Kidney (tissue), 14 donors: ENCODE measurements around the gene NFKBIZ. TPM values are rescaled to one million over a fixed set of nuclear protein-coding genes. Genes with fewer than 3 reads are reported as not detected.

Source experiments
- DNase-seq, 5 donors: peaks; one replicate each; pipeline ENCODE4 v3.0.0-alpha.2; 2013 to 2020
- FAIRE-seq: peaks from 2 replicates; lab custom pipeline; 2012; peaks lifted over from hg19 to GRCh38; lab: Jason Lieb, UNC
- H3K27ac ChIP-seq, 2 donors: one replicate each; pipeline ENCODE4 v1.7.0; 2013; ENCODE audit warnings: low read depth in 2 of 2, low read length in 2 of 2, inconsistent platforms in 1 of 2
- H3K27me3 ChIP-seq: one replicate; pipeline ENCODE4 v1.7.1; 2013; ENCODE audit warnings: low read length, inconsistent platforms; ENCODE audit not compliant: control insufficient read depth, insufficient read depth
- H3K36me3 ChIP-seq, 3 donors: one replicate each; pipeline versions ENCODE4 v1.7.0 to v1.7.1; 2013; ENCODE audit warnings: low read length in 3 of 3, control low read depth in 1 of 3, inconsistent platforms in 1 of 3; ENCODE audit not compliant: insufficient read depth in 3 of 3, control insufficient read depth in 2 of 3
- H3K4me1 ChIP-seq, 3 donors: one replicate each; pipeline versions ENCODE4 v1.7.0 to v1.7.1; 2013; ENCODE audit warnings: low read length in 3 of 3, inconsistent platforms in 1 of 3, low read depth in 1 of 3; ENCODE audit not compliant: control insufficient read depth in 2 of 3, insufficient read depth in 2 of 3
- H3K4me3 ChIP-seq, 3 donors: one replicate each; pipeline versions ENCODE4 v1.7.0 to v1.8.1; 2013; ENCODE audit warnings: low read length in 3 of 3, control low read depth in 1 of 3, inconsistent platforms in 1 of 3
- H3K9ac ChIP-seq, 3 donors: one replicate each; pipeline versions ENCODE4 v1.7.0 to v1.7.1; 2013; ENCODE audit warnings: low read length in 3 of 3, control low read depth in 1 of 3, inconsistent platforms in 1 of 3
- H3K9me3 ChIP-seq, 3 donors: one replicate each; pipeline versions ENCODE4 v1.7.0 to v1.7.1; 2013; ENCODE audit warnings: low read length in 3 of 3, control low read depth in 1 of 3, inconsistent platforms in 1 of 3; ENCODE audit not compliant: control insufficient read depth in 2 of 3, insufficient read depth in 1 of 3
- CTCF ChIP-seq: IDR thresholded peaks from 3 replicates; pipeline ENCODE4 v1.5.1; 2012; ENCODE audit warnings: mild to moderate bottlenecking, moderate library complexity, borderline replicate concordance; ENCODE audit not compliant: insufficient read depth; ENCODE audit errors: extremely low read depth
- intact Hi-C: fragments of 100-400 bp; cut with DNase I; formaldehyde crosslinking; loops from one replicate; pipeline ENCODE4 v1.11.1; 2022
- polyA plus RNA-seq: library from polyadenylated mRNA; stranded (reverse); fragments of 350-450 nt; fragmentation: Illumina TruSeq; extraction: RNeasy Lipid Tissue Mini Kit (QIAGEN cat#74804); gene quantifications from one replicate; pipeline ENCODE4 v1.2.3, GENCODE V29; 2014; ENCODE audit warnings: low read depth, low replicate concordance; ENCODE audit not compliant: insufficient read depth
- total RNA-seq: library from RNA; stranded (reverse); fragmentation: NEBNext Ultra II Directional; extraction: Animal tissue kit (Norgen Biotek cat#: 25700); gene quantifications from one replicate; pipeline ENCODE4 v1.2.1, GENCODE V29; 2021
- donor health status: control.
- donor health status: control.
- donor health status: control.
- donor health status: control.
- donor health status: control.
- donor health status: DM: yes; HTN: yes; CAD: no.
- donor health status: Normal renal cell carcinoma (clear cell type).

NFKBIZ gene
- total and polyA plus RNA-seq, 2 donors from 2014 or later: 6.7 to 196 TPM

DNA sequence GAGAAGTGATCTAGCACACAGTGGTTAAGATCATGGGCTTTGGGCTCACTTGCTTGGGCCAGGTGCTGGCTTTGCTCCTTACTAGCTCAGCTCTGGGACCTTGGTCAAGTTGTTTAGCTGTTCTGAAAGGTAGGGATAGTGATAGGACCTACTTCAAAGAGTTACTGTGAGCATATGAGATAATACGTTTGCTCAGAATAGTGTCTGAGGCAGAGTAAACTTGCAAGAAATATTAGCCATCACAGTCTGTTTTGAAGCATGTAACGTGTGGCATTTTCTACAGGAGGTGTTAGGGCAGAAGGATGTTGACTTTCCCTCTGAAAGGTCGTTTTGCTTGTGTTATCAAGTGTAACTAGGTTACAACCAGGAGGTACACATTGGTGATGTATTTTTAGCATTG, 34.5 kb upstream of the NFKBIZ start:
- no peak for FAIRE-seq
- no peaks in the 10 kb centered on the region for H3K9me3 ChIP-seq
- no peak overlapping the region for H3K9ac ChIP-seq
- intact Hi-C loops: loop anchor here (5.0 kb wide), 1 partner anchor 407 kb away; no protein-coding TSS in a partner anchor
- peaks cover 0 to 3% (median 2%) of the 10 kb centered on the region in 3 donors for H3K4me1 ChIP-seq
- no peak for TF ChIP-seq CTCF
- H3K27me3 ChIP-seq: no peaks in the 10 kb centered on the region
- H3K27ac ChIP-seq: no peak overlapping the region
- H3K4me3 ChIP-seq: no peak overlapping the region
- no peaks in the 10 kb centered on the region for H3K36me3 ChIP-seq
- no peak for DNase-seq

- intact Hi-C loops: loop anchor here (5.0 kb wide), 1 partner anchor 406 kb away; no protein-coding TSS in a partner anchor
- no peak for TF ChIP-seq CTCF
- no peaks in the 10 kb centered on the region for H3K36me3 ChIP-seq
- H3K27ac ChIP-seq: no peak overlapping the region
- H3K9me3 ChIP-seq: no peaks in the 10 kb centered on the region
- FAIRE-seq (no peak), DNase-seq (peak in 2 of 5 donors; percentile 45 to 79)
- H3K4me3 ChIP-seq: no peak overlapping the region
- no peak overlapping the region for H3K9ac ChIP-seq
- no peaks in the 10 kb centered on the region for H3K27me3 ChIP-seq
- H3K4me1 ChIP-seq: peaks cover 0 to 3% (median 0%) of the 10 kb centered on the region in 3 donors
Measured at GRCh38 chr3:101816215-101817149, 32.8 kb upstream of the NFKBIZ start.

GRCh38 chr3:101817992-101818391, 31.3 kb upstream of the NFKBIZ start:
- H3K36me3 ChIP-seq: no peaks in the 10 kb centered on the region
- no peak overlapping the region for H3K4me3 ChIP-seq
- peaks cover 0 to 3% (median 0%) of the 10 kb centered on the region in 3 donors for H3K4me1 ChIP-seq
- DNase-seq (no peak), FAIRE-seq (no peak)
- H3K27me3 ChIP-seq: no peaks in the 10 kb centered on the region
- H3K9ac ChIP-seq: no peak overlapping the region
- TF ChIP-seq CTCF: no peak
- intact Hi-C loops: loop anchor here (5.0 kb wide), 1 partner anchor 404 kb away; no protein-coding TSS in a partner anchor
- no peaks in the 10 kb centered on the region for H3K9me3 ChIP-seq
- no peak overlapping the region for H3K27ac ChIP-seq
